SK-N-DZ (cell line): ENCODE measurements around the gene JPH3.

ENCODE experiments used
- DNase-seq: peaks from one replicate; pipeline ENCODE4 v3.0.0-alpha.2; 2015; ENCODE audit warnings: low spot score

Gene JPH3

DNA sequence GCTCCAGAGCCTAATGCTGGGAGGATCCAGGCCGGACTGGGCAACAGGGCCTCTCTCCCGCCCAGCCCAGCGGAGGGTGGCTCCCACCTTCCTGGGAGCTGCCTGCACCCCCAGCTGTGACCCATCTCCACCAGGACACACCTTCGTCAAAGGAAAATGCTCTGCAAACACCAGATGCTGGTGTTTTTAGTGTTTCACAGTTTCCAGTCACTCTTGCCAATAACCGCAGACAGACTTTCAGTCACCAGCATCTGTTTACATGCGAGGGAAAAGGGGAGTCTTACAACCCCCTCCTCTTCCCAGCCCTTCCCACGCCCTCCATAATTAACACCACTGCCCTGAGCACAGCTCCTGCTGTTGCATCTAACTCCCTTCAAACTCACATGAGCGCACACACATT lies 138.1 kb downstream of the JPH3 start:
- no peak for DNase-seq

DNA sequence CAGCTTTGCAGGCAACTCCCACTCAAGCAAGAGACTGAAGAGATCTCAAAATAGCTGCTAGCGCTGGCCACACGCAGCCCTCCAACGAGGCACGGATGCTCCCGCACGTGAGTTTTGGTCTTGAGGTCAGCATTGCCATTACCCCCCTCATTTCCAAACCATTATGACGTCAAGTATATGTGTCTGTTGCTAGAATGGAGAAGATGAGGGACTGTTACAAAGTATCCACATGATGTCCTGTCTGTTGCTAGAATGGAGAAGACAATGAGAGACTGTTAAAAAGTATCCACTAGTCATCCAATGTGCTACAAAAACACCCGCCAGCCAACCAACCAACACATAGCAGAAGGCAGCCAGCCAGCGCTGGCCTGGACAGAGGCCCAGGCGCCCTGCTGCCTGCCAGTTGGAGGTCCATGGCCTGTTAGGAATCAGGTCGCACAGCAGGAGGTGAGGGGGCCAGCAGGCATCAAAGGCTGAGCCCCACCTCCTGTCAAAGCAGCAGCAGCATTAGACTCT lies 138.7 kb downstream of the JPH3 start:
- no peak for DNase-seq

- DNase-seq: no peak
These were observed 139.6 kb downstream of the JPH3 start for GRCh38 chr16:87741700-87742415.

GRCh38 chr16:87742781-87743490 lies 140.6 kb downstream of the JPH3 start:
- no peak for DNase-seq

GRCh38 chr16:87744750-87745514 lies 142.6 kb downstream of the JPH3 start:
- no peak for DNase-seq

GRCh38 chr16:87746178-87746577 lies 143.9 kb downstream of the JPH3 start:
- DNase-seq: no peak
